HUES64 (cell line): ENCODE measurements around the gene RPEL1.
"Not testable (repeated sequence)": the region's sequence is repeated elsewhere in the genome, so short reads cannot be mapped to it uniquely, and the experiment has no call there.

Source experiments
- H3K27ac ChIP-seq: 2 replicates; pipeline ENCODE4 v1.7.0; 2013; ENCODE audit warnings: low read depth, low read length, inconsistent platforms
- H3K27me3 ChIP-seq: 2 replicates; pipeline ENCODE4 v1.6.1; 2013; ENCODE audit warnings: mild to moderate bottlenecking, low read length; ENCODE audit not compliant: insufficient read depth
- H3K36me3 ChIP-seq: 2 replicates; pipeline ENCODE4 v1.6.1; 2013; ENCODE audit warnings: mild to moderate bottlenecking, low read length; ENCODE audit not compliant: insufficient read depth
- H3K4me1 ChIP-seq: 2 replicates; pipeline ENCODE4 v1.6.1; 2013; ENCODE audit warnings: mild to moderate bottlenecking, low read length, moderate library complexity; ENCODE audit not compliant: insufficient read depth
- H3K4me3 ChIP-seq: 2 replicates; pipeline ENCODE4 v1.5.1; 2013; ENCODE audit warnings: mild to moderate bottlenecking, low read length, moderate library complexity
- H3K9ac ChIP-seq: 2 replicates; pipeline ENCODE4 v1.6.1; 2013; ENCODE audit warnings: mild to moderate bottlenecking, low read depth, low read length
- H3K9me3 ChIP-seq: 2 replicates; pipeline ENCODE4 v1.6.1; 2013; ENCODE audit warnings: low read depth, low read length; ENCODE audit not compliant: insufficient read depth
- WGBS: fragments of 150-250, 120-280 bp; methylation state at CpG from one replicate; pipeline ENCODE4 v1.1.7; 2013; ENCODE audit warnings: missing lambda C conversion rate; 5-methylcytosine and 5-hydroxymethylcytosine counted together

RPEL1 gene

GRCh38 chr10:103207141-103207540 lies 38.5 kb upstream of the RPEL1 start:
- WGBS = 87% methylated on average over 2 of the region's 2 CpGs
- no peak overlapping the region for H3K27ac ChIP-seq
- no peak overlapping the region for H3K9ac ChIP-seq

GRCh38 chr10:103207643-103208042 lies 38.0 kb upstream of the RPEL1 start:
- not testable (repeated sequence) for H3K4me3 ChIP-seq, H3K9ac ChIP-seq, H3K27me3 ChIP-seq, H3K27ac ChIP-seq, H3K36me3 ChIP-seq
- 85% methylated on average over 3 of the region's 3 CpGs for WGBS
- peaks cover 17% of the 10 kb centered on the region for H3K4me1 ChIP-seq
- H3K9me3 ChIP-seq = peaks cover 18% of the 10 kb centered on the region

More at GRCh38 chr10:103207141-103207540, 38.5 kb upstream of the RPEL1 start:
- H3K4me3 ChIP-seq = no peak overlapping the region
- 0 out of 2 replicates have a peak, but pooled peaks cover 4% of the 10 kb centered on the region for H3K36me3 ChIP-seq
- H3K9me3 ChIP-seq = peaks cover 18% of the 10 kb centered on the region
- peaks cover 17% of the 10 kb centered on the region for H3K4me1 ChIP-seq
- no peaks in the 10 kb centered on the region for H3K27me3 ChIP-seq

GRCh38 chr10:103210262-103210661 lies 35.4 kb upstream of the RPEL1 start:
- H3K27ac ChIP-seq, H3K36me3 ChIP-seq: not testable (repeated sequence)
- peaks cover 20% of the 10 kb centered on the region for H3K9me3 ChIP-seq

GRCh38 chr10:103215601-103216000 lies 30.1 kb upstream of the RPEL1 start:
- peaks cover 14% of the 10 kb centered on the region for H3K4me1 ChIP-seq
- no peaks in the 10 kb centered on the region for H3K27me3 ChIP-seq
- no peak overlapping the region for H3K27ac ChIP-seq
- 0 out of 2 replicates have a peak, but pooled peaks cover 5% of the 10 kb centered on the region for H3K9me3 ChIP-seq
- WGBS = 76% methylated on average over 5 of the region's 5 CpGs
- no peaks in the 10 kb centered on the region for H3K36me3 ChIP-seq
- no peak overlapping the region for H3K9ac ChIP-seq
- no peak overlapping the region for H3K4me3 ChIP-seq

More at GRCh38 chr10:103210262-103210661, 35.4 kb upstream of the RPEL1 start:
- peaks cover 11% of the 10 kb centered on the region for H3K4me1 ChIP-seq
- WGBS = 98% methylated on average over 4 of the region's 4 CpGs
- H3K27me3 ChIP-seq, H3K9ac ChIP-seq, H3K4me3 ChIP-seq: not testable (repeated sequence)

GRCh38 chr10:103216362-103216761 lies 29.3 kb upstream of the RPEL1 start:
- Histone ChIP-seq H3K4me1 (peaks cover 14% of the 10 kb centered on the region), H3K9ac (0 out of 2 replicates have a peak overlapping the region, but pooled peaks have one; percentile 20)
- not testable (repeated sequence) for H3K27me3 ChIP-seq, H3K27ac ChIP-seq, H3K4me3 ChIP-seq, H3K9me3 ChIP-seq, H3K36me3 ChIP-seq
- whole genome bisulfite sequencing = 73% methylated on average over 4 of the region's 4 CpGs

- no peaks in the 10 kb centered on the region for H3K27me3 ChIP-seq
- 94% methylated on average over 4 of the region's 4 CpGs for WGBS
- no peak overlapping the region for H3K27ac ChIP-seq
- H3K4me1 ChIP-seq = no peaks in the 10 kb centered on the region
- no peaks in the 10 kb centered on the region for H3K36me3 ChIP-seq
- peaks cover 9% of the 10 kb centered on the region for H3K9me3 ChIP-seq
- no peak overlapping the region for H3K9ac ChIP-seq
- H3K4me3 ChIP-seq = no peak overlapping the region
Measured at GRCh38 chr10:103224133-103224532, 21.6 kb upstream of the RPEL1 start.

GRCh38 chr10:103224721-103225120 lies 21.0 kb upstream of the RPEL1 start:
- not testable (repeated sequence) for H3K36me3 ChIP-seq, H3K27ac ChIP-seq
- 94% methylated on average over 5 of the region's 5 CpGs for WGBS

GRCh38 chr10:103225939-103226338 lies 19.7 kb upstream of the RPEL1 start:
- peaks cover 7% of the 10 kb centered on the region for H3K4me1 ChIP-seq
- H3K36me3 ChIP-seq = no peaks in the 10 kb centered on the region
- no peak overlapping the region for H3K4me3 ChIP-seq
- H3K9me3 ChIP-seq = peaks cover 9% of the 10 kb centered on the region
- H3K27me3 ChIP-seq = no peaks in the 10 kb centered on the region
- H3K27ac ChIP-seq = no peak overlapping the region
- no peak overlapping the region for H3K9ac ChIP-seq

More at GRCh38 chr10:103224721-103225120, 21.0 kb upstream of the RPEL1 start:
- not testable (repeated sequence) for H3K9ac ChIP-seq, H3K9me3 ChIP-seq, H3K4me3 ChIP-seq, H3K27me3 ChIP-seq, H3K4me1 ChIP-seq

- Histone ChIP-seq H3K27me3 (no peaks in the 10 kb centered on the region), H3K27ac (no peak overlapping the region), H3K36me3 (no peaks in the 10 kb centered on the region), H3K4me3 (no peak overlapping the region), H3K9ac (no peak overlapping the region), H3K9me3 (peaks cover 9% of the 10 kb centered on the region), H3K4me1 (peaks cover 18% of the 10 kb centered on the region)
- WGBS = 82% methylated on average over 1 of the region's 1 CpG
Measured at GRCh38 chr10:103227416-103227815, 18.3 kb upstream of the RPEL1 start.

GRCh38 chr10:103231047-103231551 lies 14.6 kb upstream of the RPEL1 start:
- H3K4me3 ChIP-seq = no peak overlapping the region; the same call in 1 of the 2 replicates
- no peaks in the 10 kb centered on the region for H3K36me3 ChIP-seq
- H3K4me1 ChIP-seq = peaks cover 24% of the 10 kb centered on the region
- no peaks in the 10 kb centered on the region for H3K27me3 ChIP-seq
- peak overlapping the region; percentile 52 for H3K9ac ChIP-seq
- H3K9me3 ChIP-seq = no peaks in the 10 kb centered on the region
- peak overlapping the region; percentile 91 for H3K27ac ChIP-seq
- WGBS = 38% methylated on average over 3 of the region's 4 CpGs

GRCh38 chr10:103232131-103232673 lies 13.5 kb upstream of the RPEL1 start:
- 75% methylated on average over 3 of the region's 3 CpGs for WGBS
- Histone ChIP-seq H3K9me3 (no peaks in the 10 kb centered on the region), H3K36me3 (no peaks in the 10 kb centered on the region), H3K27ac (peak overlapping the region; percentile 91), H3K4me1 (peaks cover 24% of the 10 kb centered on the region), H3K27me3 (no peaks in the 10 kb centered on the region), H3K4me3 (no peak overlapping the region), H3K9ac (peak overlapping the region; percentile 43)
